HepG2 (cell line): ENCODE data around the gene RIPOR1. TPM values are rescaled to one million over a fixed set of nuclear protein-coding genes. Genes with fewer than 3 reads are reported as not detected.

Experiments used
- FOXM1 ChIP-seq: sonication (generic); formaldehyde crosslinking; IDR thresholded peaks from 2 replicates; pipeline ENCODE4 v1.5.0; 2020; ENCODE audit warnings: missing genetic modification reagents
- GPN1 ChIP-seq: sonication (generic); formaldehyde crosslinking; IDR thresholded peaks from 2 replicates; pipeline ENCODE4 v1.5.1; 2020; ENCODE audit warnings: missing genetic modification reagents, borderline replicate concordance
- KLF16 ChIP-seq, 2 experiments: sonication (generic) in 1 of 2; formaldehyde crosslinking in 1 of 2; IDR thresholded peaks; 2 replicates each; pipeline versions ENCODE4 v1.6.1 to v1.8.0; 2016 to 2023; ENCODE audit warnings: missing genetic modification reagents in 2 of 2, missing compliant biosample characterization in 1 of 2
- NR3C1 ChIP-seq: sonication (generic); formaldehyde crosslinking; IDR thresholded peaks from 2 replicates; pipeline ENCODE4 v1.4.0; 2020; ENCODE audit warnings: missing genetic modification reagents
- RBAK ChIP-seq: sonication (generic); formaldehyde crosslinking; IDR thresholded peaks from 2 replicates; pipeline ENCODE4 v1.5.1; 2020; ENCODE audit warnings: mild to moderate bottlenecking, missing genetic modification reagents
- RFXAP ChIP-seq: sonication (generic); formaldehyde crosslinking; IDR thresholded peaks from 2 replicates; pipeline ENCODE4 v1.4.0; 2020; ENCODE audit warnings: missing genetic modification reagents, borderline replicate concordance
- SAFB2 ChIP-seq: sonication (generic); formaldehyde crosslinking; IDR thresholded peaks from 2 replicates; pipeline ENCODE4 v1.5.1; 2020; ENCODE audit warnings: missing genetic modification reagents, low read depth, mild to moderate bottlenecking, borderline replicate concordance
- SNAPC2 ChIP-seq: sonication (generic); formaldehyde crosslinking; IDR thresholded peaks from 2 replicates; pipeline ENCODE4 v1.8.1; 2022; ENCODE audit warnings: mild to moderate bottlenecking, missing genetic modification reagents
- ZNF180 ChIP-seq: sonication (generic); formaldehyde crosslinking; IDR thresholded peaks from 2 replicates; pipeline ENCODE4 v1.4.0; 2020; ENCODE audit warnings: low read depth, missing genetic modification reagents, borderline replicate concordance
- ZNF441 ChIP-seq: sonication (generic); formaldehyde crosslinking; IDR thresholded peaks from 2 replicates; pipeline ENCODE4 v1.7.0; 2021; ENCODE audit warnings: missing genetic modification reagents, borderline replicate concordance
- ZNF562 ChIP-seq: sonication (generic); formaldehyde crosslinking; IDR thresholded peaks from 2 replicates; pipeline ENCODE4 v1.8.0; 2022; ENCODE audit warnings: missing genetic modification reagents, borderline replicate concordance
- ZNF878 ChIP-seq: sonication (generic); formaldehyde crosslinking; IDR thresholded peaks from 2 replicates; pipeline ENCODE4 v1.8.1; 2023; ENCODE audit warnings: mild to moderate bottlenecking, missing genetic modification reagents, moderate library complexity
- ZNF883 ChIP-seq: sonication (generic); formaldehyde crosslinking; IDR thresholded peaks from 2 replicates; pipeline ENCODE4 v1.5.1; 2020; ENCODE audit warnings: mild to moderate bottlenecking, missing genetic modification reagents; ENCODE audit errors: not compliant biosample characterization
- polyA plus RNA-seq, 8 experiments: library from polyadenylated mRNA; depleted of rRNA in 3 of 8; stranded (reverse) in 7 of 8; unstranded in 1 of 8; fragments of >200 nt; fragmentation: Illumina TruSeq in 4 of 8; extraction: Trizol in 4 of 8; gene quantifications; 2 replicates each; pipeline versions ENCODE4 v1.2.1 to v1.2.3, GENCODE V29; 2011 to 2016; ENCODE audit warnings: low read depth in 4 of 8, missing spikeins in 1 of 8, mixed read lengths in 1 of 8; ENCODE audit not compliant: insufficient read depth in 1 of 8
- total RNA-seq, 5 experiments: library from RNA; depleted of rRNA; stranded (reverse); fragments of >200 nt; fragmentation: Illumina TruSeq; extraction: Trizol; gene quantifications; 2 replicates each; pipeline ENCODE4 v1.2.3, GENCODE V29; 2016; ENCODE audit warnings: low read depth in 1 of 5
- TF ChIP-seq, protein P1 (sequence below): sonication (generic); formaldehyde crosslinking; IDR thresholded peaks from 2 replicates; pipeline ENCODE4 v1.5.0; 2020; ENCODE audit warnings: mild to moderate bottlenecking, missing genetic modification reagents, borderline replicate concordance
- TF ChIP-seq, protein P2 (sequence below): sonication (generic); formaldehyde crosslinking; conservative IDR thresholded peaks from 2 replicates; pipeline ENCODE4 v1.4.0; 2020; ENCODE audit warnings: missing genetic modification reagents
- TF ChIP-seq, protein P3 (sequence below): IDR thresholded peaks from 2 replicates; pipeline ENCODE4 v1.6.1; 2016; ENCODE audit warnings: low read depth, borderline replicate concordance
- TF ChIP-seq, protein P4 (sequence below): sonication (generic); formaldehyde crosslinking; IDR thresholded peaks from 2 replicates; pipeline ENCODE4 v1.4.0; 2020; ENCODE audit warnings: missing genetic modification reagents, borderline replicate concordance

RIPOR1 gene
- total and polyA plus RNA-seq, 2 of the 13 experiments (the other 11 are each of a cell fraction or from before 2014, with no cell fraction given) = 4.6 to 8.1 TPM

DNA sequence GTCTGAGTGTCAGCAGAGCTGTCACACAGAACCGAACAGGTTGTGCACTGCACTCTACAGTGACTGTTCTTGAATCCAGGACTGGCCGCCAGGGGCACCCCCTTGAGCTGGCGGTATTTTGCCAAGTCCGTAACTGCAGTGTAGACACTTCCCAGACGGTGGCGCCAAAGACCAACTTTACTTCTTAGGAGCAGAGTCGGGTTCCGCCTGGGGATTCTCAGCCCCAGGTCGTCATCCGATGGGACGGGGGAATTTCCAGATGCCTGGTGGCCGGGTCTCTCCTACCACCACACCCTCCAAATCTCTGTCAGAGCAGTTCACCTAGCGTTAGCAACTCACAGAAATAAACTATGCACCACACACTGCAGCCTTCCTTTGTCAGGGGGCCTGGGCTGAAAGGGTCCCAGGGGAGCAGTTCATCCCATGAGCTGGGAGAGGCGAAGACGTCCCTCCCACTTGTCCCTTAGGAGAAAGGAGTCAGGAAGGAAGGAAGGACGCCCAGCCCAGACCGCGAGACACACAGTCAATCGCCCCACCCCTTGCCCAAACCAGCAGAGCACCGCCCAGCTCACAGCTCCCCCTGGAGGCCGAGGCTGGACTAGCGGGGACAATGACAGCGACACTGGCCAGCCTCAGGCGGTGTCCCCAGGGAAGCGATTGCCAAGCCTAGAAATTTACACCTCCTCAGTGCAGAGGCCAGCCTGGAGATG is 7.4 kb upstream of the RIPOR1 start (continued):
- TF ChIP-seq, protein P1, sequence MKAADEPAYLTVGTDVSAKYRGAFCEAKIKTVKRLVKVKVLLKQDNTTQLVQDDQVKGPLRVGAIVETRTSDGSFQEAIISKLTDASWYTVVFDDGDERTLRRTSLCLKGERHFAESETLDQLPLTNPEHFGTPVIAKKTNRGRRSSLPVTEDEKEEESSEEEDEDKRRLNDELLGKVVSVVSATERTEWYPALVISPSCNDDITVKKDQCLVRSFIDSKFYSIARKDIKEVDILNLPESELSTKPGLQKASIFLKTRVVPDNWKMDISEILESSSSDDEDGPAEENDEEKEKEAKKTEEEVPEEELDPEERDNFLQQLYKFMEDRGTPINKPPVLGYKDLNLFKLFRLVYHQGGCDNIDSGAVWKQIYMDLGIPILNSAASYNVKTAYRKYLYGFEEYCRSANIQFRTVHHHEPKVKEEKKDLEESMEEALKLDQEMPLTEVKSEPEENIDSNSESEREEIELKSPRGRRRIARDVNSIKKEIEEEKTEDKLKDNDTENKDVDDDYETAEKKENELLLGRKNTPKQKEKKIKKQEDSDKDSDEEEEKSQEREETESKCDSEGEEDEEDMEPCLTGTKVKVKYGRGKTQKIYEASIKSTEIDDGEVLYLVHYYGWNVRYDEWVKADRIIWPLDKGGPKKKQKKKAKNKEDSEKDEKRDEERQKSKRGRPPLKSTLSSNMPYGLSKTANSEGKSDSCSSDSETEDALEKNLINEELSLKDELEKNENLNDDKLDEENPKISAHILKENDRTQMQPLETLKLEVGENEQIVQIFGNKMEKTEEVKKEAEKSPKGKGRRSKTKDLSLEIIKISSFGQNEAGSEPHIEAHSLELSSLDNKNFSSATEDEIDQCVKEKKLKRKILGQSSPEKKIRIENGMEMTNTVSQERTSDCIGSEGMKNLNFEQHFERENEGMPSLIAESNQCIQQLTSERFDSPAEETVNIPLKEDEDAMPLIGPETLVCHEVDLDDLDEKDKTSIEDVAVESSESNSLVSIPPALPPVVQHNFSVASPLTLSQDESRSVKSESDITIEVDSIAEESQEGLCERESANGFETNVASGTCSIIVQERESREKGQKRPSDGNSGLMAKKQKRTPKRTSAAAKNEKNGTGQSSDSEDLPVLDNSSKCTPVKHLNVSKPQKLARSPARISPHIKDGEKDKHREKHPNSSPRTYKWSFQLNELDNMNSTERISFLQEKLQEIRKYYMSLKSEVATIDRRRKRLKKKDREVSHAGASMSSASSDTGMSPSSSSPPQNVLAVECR (CRISPR knock-in tag) = peak; percentile 72
- TF ChIP-seq SAFB2 (no peak; the same call in 1 of the 2 replicates), RFXAP (CRISPR knock-in tag) (peak; percentile 74; the same call in 1 of the 2 replicates), ZNF180 (CRISPR knock-in tag) (no peak), ZNF441 (no peak; the same call in 1 of the 2 replicates), SNAPC2 (CRISPR knock-in tag) (no peak), ZNF878 (CRISPR knock-in tag) (no peak), KLF16 (CRISPR knock-in tag; IDR thresholded peaks at IDR 0.05) (peak in 1 of 2 experiments; percentile 58; a peak in 1 of 4 replicates), ZNF883 (CRISPR knock-in tag) (peak; percentile 19), NR3C1 (CRISPR knock-in tag) (no peak), RBAK (CRISPR knock-in tag) (0 out of 2 replicates have a peak, but pooled peaks have one; percentile 49), GPN1 (CRISPR knock-in tag) (no peak), FOXM1 (CRISPR knock-in tag) (no peak), ZNF562 (CRISPR knock-in tag) (no peak)
- TF ChIP-seq, protein P2, sequence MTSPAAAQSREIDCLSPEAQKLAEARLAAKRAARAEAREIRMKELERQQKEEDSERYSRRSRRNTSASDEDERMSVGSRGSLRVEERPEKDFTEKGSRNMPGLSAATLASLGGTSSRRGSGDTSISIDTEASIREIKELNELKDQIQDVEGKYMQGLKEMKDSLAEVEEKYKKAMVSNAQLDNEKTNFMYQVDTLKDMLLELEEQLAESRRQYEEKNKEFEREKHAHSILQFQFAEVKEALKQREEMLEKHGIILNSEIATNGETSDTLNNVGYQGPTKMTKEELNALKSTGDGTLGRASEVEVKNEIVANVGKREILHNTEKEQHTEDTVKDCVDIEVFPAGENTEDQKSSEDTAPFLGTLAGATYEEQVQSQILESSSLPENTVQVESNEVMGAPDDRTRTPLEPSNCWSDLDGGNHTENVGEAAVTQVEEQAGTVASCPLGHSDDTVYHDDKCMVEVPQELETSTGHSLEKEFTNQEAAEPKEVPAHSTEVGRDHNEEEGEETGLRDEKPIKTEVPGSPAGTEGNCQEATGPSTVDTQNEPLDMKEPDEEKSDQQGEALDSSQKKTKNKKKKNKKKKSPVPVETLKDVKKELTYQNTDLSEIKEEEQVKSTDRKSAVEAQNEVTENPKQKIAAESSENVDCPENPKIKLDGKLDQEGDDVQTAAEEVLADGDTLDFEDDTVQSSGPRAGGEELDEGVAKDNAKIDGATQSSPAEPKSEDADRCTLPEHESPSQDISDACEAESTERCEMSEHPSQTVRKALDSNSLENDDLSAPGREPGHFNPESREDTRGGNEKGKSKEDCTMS (CRISPR knock-in tag) = no peak
- TF ChIP-seq, protein P3, sequence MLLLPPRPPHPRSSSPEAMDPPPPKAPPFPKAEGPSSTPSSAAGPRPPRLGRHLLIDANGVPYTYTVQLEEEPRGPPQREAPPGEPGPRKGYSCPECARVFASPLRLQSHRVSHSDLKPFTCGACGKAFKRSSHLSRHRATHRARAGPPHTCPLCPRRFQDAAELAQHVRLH = no peak; the same call in 1 of the 2 replicates
- TF ChIP-seq, protein P4, sequence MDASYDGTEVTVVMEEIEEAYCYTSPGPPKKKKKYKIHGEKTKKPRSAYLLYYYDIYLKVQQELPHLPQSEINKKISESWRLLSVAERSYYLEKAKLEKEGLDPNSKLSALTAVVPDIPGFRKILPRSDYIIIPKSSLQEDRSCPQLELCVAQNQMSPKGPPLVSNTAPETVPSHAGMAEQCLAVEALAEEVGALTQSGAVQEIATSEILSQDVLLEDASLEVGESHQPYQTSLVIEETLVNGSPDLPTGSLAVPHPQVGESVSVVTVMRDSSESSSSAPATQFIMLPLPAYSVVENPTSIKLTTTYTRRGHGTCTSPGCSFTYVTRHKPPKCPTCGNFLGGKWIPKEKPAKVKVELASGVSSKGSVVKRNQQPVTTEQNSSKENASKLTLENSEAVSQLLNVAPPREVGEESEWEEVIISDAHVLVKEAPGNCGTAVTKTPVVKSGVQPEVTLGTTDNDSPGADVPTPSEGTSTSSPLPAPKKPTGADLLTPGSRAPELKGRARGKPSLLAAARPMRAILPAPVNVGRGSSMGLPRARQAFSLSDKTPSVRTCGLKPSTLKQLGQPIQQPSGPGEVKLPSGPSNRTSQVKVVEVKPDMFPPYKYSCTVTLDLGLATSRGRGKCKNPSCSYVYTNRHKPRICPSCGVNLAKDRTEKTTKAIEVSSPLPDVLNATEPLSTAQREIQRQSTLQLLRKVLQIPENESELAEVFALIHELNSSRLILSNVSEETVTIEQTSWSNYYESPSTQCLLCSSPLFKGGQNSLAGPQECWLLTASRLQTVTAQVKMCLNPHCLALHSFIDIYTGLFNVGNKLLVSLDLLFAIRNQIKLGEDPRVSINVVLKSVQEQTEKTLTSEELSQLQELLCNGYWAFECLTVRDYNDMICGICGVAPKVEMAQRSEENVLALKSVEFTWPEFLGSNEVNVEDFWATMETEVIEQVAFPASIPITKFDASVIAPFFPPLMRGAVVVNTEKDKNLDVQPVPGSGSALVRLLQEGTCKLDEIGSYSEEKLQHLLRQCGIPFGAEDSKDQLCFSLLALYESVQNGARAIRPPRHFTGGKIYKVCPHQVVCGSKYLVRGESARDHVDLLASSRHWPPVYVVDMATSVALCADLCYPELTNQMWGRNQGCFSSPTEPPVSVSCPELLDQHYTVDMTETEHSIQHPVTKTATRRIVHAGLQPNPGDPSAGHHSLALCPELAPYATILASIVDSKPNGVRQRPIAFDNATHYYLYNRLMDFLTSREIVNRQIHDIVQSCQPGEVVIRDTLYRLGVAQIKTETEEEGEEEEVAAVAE = 0 out of 2 replicates have a peak, but pooled peaks have one; percentile 45
